SIG-M5 (cell line): Measurements from ENCODE around the gene UBE3A.

ENCODE experiments used
- DNase-seq: peaks from one replicate; lab custom pipeline; 2025; lab: John Stamatoyannopoulos, UW

UBE3A gene

DNA sequence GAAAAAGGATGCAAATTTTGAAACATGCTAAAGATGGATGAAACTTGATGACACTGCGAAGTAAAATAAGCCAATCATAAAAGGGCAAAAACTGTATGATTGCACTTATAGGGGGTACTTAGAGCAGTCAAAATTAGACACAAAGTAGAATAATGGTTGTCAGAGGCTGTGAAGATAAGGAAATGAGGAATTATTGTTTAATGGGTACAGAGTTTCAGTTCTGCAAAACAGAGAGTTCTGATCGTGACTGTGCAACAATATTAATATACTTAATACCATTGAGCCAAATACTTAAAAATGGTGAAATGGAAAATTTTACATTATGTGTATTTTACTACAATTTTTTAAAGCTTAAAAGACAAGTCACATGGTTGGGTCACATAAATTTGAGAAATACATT, 35.1 kb downstream of the UBE3A start:
- DNase-seq, result no peak

GRCh38 chr15:25402342-25402741, 36.5 kb downstream of the UBE3A start:
- no peak for DNase-seq

DNA sequence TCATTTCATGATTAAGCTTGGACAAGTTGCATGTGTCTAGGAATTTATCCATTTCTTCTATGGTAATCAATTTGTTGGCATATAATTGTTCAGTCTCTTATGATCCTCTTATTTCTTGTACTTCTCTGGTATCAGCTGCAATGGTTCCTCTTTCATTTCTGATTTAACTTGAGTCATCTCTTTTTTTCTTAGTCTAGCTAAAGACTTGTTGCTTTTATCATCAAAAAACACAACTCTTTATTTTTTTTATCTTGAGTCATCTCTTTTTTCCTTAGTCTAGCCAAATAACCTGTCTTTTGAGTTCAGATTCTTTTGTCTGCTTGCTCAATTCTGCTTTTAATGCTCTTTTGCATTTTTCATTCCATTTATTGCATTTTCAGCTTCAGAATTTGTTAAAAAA, 37.3 kb downstream of the UBE3A start:
- no peak for DNase-seq

GRCh38 chr15:25397100-25397499, 41.7 kb downstream of the UBE3A start:
- no peak for DNase-seq

- DNase-seq, result no peak
These were observed 43.9 kb downstream of the UBE3A start for GRCh38 chr15:25394898-25395297.

DNA sequence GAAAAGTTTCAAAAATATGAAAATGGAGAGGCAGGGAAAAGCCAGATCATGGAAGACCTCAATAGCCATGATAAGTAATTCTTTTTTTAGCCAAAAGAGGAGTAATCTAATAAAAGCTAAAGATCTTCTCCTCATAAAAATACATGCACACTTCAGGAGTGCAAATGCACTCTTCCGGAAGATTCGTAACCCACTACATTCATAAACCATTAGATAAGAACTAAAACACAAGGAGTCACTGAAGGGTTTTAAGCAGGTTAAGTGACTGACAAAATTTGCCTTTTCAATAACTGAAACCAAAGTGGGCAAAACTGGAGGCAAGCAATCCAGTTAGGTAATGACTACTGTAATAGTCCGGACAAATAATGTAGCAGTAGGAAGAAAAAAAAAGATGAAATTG, 46.0 kb downstream of the UBE3A start:
- DNase-seq, result no peak

- no peak for DNase-seq
These were observed 46.7 kb downstream of the UBE3A start for GRCh38 chr15:25391971-25392721.

DNA sequence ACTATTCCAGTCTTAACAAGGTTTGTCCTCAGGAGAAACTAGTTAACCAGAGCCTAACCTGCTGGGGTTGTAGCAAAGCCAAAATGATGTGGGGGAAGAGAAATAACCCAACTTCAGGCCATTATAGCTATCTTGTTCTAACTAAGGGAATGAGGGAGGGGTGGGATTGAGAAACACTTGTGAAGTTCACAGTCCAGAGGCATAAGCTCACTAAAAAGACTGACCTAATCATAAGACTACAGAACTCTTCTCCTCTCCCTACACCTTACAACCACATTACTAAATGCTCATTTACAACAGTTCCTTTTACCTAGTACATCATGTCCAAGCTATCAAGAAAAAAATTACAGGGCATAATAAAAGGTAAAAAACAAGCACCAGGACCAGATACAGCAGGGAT, 52.8 kb downstream of the UBE3A start:
- no peak for DNase-seq

- no peak for DNase-seq
These were observed 57.2 kb downstream of the UBE3A start for GRCh38 chr15:25381579-25381978.

- no peak for DNase-seq
These were observed 60.3 kb downstream of the UBE3A start for GRCh38 chr15:25378501-25378901.

DNA sequence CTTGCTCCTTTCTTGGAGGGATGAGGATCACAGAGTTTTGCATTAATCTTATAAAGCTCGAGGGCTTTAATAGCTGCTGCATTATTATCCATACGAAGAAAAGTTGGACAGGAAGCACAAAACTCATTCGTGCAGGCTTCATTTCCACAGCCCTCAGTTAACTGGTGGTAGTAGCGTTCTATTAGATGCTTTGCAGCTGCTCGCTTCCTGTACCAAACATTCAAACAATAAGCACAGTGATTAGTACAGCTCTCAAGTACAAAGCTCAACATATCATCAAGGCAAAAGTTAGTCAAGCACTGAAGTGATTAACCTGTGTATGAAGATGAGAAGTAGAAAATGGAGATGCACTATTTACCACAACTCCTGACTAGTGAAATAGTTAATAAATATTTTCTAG, 63.3 kb downstream of the UBE3A start:
- no peak for DNase-seq

DNA sequence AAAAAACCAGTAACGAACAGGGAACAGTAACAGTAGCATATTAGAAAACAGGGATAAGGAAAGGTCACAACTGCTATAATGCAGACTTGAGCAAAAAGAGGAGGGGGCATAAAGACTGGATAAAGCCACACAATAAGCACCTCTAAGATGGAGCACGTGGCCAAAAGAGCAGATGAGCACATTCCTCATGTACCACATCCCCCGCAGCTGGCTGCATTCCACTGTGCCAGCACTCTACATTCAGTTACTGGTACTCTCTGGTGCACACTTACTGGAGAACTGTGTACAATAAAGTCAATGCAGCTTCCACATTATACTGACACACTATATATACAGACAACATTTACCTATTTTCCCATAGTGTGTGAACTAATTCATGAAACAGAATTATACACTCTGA, 64.7 kb downstream of the UBE3A start:
- DNase-seq, result no peak

GRCh38 chr15:25372298-25372697, 66.5 kb downstream of the UBE3A start:
- no peak for DNase-seq

DNA sequence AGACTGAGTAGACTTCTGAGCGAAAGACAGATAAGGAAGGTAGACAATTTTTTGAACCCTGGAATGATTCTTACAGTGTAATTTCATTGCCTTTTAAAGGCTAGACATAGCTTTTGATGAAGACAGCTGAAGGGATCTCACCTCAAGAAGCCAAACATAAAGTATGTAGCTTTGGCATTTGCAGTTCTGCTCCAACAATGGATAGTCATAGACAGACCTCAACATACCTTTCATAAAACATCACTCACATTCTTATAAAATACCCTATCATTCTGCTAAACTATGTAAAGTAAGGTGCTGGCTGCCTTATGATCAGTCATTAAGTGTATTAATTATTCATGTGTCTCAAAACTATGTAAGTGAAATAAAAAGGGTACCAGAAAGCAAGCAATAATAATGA, 70.0 kb downstream of the UBE3A start:
- DNase-seq, result no peak

DNA sequence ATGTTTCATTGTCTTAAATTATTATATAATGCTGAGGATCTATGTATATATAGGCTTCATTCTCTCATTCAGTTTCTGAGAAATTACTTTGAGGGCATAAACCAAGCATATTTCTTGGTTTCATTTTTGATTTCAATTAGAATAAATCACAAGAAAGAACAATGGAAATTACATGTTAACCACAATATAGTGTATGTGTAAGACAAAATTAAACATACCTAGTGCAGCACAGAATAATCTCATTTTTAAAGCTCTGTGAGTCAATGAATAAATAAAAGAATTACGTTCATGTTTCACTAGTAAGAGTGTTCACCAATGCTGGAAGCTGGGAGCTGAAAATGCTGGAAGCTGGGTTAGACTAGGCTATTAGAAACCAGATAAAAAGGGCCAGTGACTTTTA, 72.8 kb downstream of the UBE3A start:
- DNase-seq, result no peak

GRCh38 chr15:25362545-25362944, 76.3 kb downstream of the UBE3A start:
- DNase-seq, result no peak

- DNase-seq, result no peak
These were observed 91.1 kb downstream of the UBE3A start for GRCh38 chr15:25347707-25348106.

DNA sequence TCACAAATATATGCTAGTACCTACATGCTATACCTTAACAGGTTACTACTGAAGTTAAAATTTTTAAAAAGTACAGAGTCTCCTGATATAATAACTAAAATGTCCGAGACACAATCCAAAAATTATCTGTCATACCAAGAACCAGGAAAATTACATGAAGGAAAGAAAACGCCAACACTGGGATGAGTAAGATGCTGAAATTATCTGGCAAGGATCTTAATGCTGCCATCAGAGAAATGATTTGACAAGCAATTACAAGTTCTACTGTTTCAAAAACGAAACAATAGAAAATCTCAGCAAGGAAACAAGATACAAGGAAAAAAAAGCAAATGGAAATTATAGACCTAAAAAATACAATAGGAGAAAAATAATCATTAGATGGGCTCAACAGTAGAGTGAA, 92.5 kb downstream of the UBE3A start:
- DNase-seq, result no peak

- no peak for DNase-seq
These were observed 92.9 kb downstream of the UBE3A start for GRCh38 chr15:25345943-25346342.

- DNase-seq, result no peak
These were observed 96.2 kb downstream of the UBE3A start for GRCh38 chr15:25342629-25343028.

- no peak for DNase-seq
These were observed 99.4 kb downstream of the UBE3A start for GRCh38 chr15:25339431-25339830.

DNA sequence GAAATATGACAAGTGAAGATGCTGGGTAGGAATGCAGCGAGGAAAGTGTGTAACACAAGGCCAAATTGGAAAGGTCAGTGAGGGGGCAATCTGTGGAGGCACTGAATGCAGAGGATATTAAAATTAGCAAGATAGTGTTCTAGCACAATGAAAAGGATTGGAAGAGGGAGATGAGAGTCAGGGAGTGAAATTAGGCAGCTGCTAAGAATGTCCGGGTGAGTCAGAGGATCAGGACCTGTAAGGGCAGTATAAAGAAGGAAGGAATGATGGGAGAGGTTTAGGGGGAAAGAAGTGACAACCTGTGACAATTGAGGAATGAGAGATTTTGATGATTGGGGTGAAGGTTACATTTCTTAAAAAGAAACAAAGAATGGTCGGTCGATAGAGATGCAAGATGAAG, 103.5 kb downstream of the UBE3A start:
- DNase-seq, result no peak

DNA sequence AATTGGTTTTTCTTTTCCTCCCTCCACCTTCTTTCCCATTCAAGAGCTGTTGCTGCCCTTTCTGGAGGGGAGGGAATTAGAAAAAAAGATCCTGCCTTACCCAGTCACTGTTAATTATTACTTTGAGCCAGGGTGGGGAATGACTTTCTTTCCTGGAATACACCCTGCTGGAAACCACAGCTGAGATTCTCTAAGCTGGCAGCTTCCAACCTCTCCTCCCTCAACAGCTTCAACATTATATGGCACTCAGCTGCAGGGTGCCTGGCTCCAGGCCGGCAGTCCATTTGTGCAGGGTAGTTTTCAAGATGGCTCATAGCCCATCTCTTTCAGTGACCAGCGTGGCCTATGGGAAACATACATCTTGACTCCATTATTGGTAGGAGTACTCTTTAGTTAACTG, 105.8 kb downstream of the UBE3A start:
- DNase-seq, result no peak

- no peak for DNase-seq
These were observed 106.5 kb downstream of the UBE3A start for GRCh38 chr15:25332306-25332705.

DNA sequence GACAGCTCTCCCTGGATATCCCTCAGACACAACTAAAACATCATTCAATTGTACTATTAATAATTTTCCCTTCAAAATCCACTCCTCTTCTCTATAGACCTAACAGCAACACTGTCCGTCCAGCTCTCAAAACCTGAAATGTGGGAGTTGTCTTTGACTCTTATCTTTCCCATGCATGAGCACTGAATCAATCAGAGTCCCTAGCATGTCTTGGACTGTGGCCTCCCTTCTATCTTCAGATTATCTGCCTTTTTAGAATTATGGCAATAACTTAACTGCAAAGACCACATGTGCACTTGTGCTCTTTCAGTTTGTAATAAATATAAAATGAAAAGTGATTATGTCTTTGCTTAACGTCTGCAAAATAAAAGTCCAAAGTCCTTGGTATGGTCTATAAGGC, 107.0 kb downstream of the UBE3A start:
- DNase-seq, result no peak
